ENCODE data around the gene MYBPC1.
"Not testable (repeated sequence)": the region's sequence is repeated elsewhere in the genome, so short reads cannot be mapped to it uniquely, and the experiment has no call there.

MYBPC1 gene, protein sequence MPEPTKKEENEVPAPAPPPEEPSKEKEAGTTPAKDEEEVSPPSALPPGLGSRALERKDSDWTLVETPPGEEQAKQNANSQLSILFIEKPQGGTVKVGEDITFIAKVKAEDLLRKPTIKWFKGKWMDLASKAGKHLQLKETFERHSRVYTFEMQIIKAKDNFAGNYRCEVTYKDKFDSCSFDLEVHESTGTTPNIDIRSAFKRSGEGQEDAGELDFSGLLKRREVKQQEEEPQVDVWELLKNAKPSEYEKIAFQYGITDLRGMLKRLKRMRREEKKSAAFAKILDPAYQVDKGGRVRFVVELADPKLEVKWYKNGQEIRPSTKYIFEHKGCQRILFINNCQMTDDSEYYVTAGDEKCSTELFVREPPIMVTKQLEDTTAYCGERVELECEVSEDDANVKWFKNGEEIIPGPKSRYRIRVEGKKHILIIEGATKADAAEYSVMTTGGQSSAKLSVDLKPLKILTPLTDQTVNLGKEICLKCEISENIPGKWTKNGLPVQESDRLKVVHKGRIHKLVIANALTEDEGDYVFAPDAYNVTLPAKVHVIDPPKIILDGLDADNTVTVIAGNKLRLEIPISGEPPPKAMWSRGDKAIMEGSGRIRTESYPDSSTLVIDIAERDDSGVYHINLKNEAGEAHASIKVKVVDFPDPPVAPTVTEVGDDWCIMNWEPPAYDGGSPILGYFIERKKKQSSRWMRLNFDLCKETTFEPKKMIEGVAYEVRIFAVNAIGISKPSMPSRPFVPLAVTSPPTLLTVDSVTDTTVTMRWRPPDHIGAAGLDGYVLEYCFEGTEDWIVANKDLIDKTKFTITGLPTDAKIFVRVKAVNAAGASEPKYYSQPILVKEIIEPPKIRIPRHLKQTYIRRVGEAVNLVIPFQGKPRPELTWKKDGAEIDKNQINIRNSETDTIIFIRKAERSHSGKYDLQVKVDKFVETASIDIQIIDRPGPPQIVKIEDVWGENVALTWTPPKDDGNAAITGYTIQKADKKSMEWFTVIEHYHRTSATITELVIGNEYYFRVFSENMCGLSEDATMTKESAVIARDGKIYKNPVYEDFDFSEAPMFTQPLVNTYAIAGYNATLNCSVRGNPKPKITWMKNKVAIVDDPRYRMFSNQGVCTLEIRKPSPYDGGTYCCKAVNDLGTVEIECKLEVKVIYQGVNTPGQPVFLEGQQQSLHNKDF

DNA sequence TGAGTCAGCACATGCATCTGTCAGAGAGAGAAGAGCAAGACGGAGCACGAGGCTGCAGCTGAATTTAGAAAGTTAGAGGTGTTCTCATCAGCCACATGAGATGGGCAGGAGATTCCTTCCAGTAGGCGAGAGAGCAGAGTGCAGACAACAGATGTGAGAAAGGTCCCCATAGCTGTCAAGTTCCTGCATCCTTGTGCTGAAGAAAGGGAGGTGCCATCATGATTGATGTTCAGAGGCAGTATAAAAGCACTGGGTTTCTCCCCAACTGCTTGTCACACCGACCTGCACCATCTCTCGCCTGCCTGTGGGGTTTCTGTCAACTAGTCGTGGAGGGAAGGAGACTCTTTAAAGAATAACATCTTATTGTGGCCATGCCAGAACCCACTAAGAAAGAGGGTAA is at the start of gene MYBPC1:
Gene MYBPC1, plus strand, starts transcription at position 272 of the 400 bp plus-strand sequence. Its CDS starts 100 bp downstream, at position 372.
- DNase-seq, result no peak

DNA sequence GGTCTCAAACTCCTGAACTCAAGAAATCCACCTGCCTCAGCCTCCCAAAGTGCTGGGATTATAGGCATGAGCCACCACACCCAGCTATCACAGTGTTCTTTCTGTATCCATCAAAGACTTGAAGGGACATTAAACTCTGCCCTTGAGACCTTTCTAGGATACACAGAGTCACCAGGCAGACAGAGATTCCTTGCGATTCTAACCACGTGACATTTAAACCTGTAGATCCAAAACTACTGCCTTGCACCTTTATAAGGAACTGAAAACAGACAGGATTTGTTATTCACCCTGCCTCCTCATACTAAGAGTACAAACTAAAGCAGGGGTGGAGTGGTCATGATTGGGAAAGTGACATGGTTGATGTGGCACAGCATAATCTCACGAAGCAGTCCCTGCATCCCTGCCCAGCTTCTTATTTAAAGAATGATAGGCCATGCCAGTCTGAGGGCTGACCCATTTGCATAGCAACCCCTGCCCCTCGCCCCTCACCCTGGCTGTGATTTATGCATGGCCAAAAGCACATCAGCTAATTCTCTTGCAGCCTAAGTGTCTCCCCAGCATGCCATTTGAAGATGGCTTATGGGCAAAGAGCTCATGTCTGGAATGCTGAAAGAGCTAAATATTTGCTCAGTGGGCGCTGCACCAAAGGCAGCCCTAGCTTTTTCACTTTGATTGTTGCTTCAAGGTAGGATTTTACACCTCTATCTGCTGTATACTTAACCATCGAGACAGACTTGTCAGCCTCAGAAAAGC is 43.2 kb upstream of the MYBPC1 start:
- DNase-seq, result no peak

- DNase-seq, result no peak
Observed at GRCh38 chr12:101552277-101552676, 42.5 kb upstream of the MYBPC1 start.

DNA sequence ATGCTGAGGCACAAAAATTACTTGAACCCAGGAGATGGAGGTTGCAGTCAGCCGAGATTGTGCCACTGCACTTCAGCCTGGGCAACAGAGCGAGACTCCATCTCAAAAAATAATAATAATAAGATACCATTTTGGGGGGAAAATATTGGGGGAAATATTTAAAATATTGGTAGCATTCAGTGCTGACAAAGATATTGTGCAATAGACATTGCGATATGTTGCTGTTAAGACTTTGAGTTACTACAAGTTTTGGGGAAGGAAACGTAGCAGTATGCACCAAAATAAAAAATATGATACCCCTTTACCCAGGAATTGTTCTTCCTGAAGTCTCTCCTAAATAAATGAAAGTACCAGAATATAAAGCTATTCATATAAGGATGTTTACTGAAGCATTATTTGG is 37.7 kb upstream of the MYBPC1 start:
- DNase-seq, result no peak

- not testable (repeated sequence) for DNase-seq
Observed at GRCh38 chr12:101558726-101559125, 36.0 kb upstream of the MYBPC1 start.

DNA sequence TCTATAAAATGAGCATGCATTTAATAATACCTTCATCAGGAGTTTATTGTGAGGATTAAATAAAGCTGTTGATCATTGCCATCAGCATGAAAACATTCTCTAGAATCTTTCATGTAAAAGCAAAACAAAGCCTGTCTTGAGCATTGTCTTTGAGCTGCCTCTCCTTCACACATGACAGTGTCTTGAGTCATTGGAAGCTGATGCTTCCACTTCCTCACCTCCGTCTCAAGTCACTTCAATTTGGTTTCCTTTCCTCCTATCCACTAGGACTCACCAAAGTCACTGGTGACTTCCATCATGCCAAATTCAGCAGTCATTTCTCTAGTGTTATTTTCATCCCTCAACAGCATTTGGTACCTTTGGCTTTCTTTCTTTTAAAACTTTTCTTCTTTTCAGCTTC is 31.6 kb upstream of the MYBPC1 start:
- no peak for DNase-seq

- DNase-seq, result no peak
Observed at GRCh38 chr12:101564912-101565311, 29.9 kb upstream of the MYBPC1 start.

DNA sequence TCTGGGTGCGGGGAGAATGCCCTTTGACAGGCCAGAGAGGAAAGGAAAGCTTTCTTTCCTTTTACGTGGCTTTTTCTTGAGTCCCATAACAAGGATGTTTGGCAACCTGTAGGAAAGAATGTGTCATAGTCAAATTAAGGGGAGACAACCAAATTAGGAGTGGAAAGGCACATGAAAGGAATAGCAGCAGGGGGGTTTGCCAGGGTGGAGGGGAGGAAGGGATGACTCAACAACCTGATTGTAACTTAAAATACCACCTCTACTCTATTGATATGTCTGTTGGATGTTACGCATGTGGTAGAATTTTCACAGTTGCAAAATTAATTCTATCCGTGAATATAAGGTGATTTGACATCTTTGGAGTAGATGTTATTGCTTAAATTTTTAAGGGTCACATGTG is 28.5 kb upstream of the MYBPC1 start:
- no peak for DNase-seq

- DNase-seq, result no peak
Observed at GRCh38 chr12:101567918-101568317, 26.9 kb upstream of the MYBPC1 start.

DNA sequence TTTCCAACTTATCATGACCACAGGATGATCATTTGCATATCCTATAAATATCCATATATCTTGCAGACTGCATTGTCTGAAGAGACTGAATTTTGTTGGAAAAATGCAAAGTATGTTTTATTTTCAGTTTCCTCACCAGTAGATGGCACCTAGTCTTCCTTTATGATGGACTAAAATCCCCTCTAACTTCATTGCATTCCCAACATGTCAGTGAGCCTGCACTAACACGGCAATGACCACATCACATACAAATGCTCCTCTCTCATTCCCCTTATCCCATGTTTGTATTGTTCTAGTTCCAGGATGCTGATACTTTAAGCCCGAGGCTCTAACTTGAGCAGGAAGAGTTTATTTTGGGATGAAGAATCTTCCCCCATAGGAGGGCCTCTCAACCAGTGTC is 24.7 kb upstream of the MYBPC1 start:
- DNase-seq, result no peak

DNA sequence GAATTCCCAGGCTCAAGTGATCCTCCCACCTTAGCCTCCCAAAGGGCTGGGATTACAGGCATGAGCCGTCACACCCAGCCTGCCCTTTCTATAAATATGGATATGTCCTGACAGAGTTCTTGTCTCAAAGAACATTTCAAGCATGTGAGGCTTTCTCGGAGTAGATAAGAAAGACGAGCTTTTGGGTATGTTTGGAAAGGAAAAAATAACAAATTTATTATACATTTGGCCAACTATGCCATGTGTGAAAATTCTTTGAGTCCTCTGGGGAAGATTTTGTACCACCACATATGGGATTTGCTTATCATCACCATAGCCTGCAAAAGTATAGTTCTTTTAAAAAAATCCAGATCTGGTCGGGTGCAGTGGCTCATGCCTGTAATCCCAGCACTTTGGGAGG is 23.7 kb upstream of the MYBPC1 start:
- DNase-seq, result no peak

GRCh38 chr12:101573743-101574142 is 21.0 kb upstream of the MYBPC1 start:
- no peak for DNase-seq

- DNase-seq, result no peak
Observed at GRCh38 chr12:101578417-101578816, 16.4 kb upstream of the MYBPC1 start.

DNA sequence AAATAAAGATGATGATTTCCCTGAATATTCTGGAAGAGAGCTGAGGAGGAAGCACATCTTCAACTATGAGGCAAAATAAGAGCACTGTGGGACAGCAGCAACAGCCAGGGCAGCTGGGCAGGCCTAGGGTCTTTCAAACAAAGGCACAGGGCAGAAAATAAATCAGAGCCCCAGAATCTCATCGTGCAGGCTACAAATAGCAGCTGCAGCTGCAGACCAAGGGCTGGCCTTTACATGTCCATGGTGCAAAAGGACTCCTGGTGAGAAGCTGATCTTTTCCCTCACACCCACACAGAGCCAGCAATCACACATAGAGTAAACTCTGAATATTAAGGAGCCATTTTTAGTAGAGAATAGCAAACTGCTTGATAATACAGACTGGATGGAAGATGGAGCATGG is 13.6 kb upstream of the MYBPC1 start:
- DNase-seq, result no peak

DNA sequence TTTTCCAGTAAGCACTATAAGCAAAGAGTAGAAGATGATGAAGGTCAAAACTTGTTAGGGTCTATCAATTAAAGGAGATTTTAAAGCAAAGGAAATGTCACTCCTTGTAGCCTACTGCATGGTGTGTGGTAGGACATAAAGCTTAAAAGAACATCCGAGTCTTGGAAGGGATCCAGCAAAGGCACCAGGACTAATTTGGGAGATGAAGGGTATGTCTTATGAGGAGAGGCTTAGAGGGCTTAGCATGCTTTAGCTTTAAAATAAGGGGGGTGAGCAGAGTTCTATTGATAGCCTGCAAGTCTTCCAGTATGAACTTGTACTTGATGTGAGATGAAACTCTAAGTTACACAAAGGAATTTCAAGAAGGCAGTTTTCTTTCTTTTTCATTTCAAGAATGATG is 11.8 kb upstream of the MYBPC1 start:
- DNase-seq, result no peak

DNA sequence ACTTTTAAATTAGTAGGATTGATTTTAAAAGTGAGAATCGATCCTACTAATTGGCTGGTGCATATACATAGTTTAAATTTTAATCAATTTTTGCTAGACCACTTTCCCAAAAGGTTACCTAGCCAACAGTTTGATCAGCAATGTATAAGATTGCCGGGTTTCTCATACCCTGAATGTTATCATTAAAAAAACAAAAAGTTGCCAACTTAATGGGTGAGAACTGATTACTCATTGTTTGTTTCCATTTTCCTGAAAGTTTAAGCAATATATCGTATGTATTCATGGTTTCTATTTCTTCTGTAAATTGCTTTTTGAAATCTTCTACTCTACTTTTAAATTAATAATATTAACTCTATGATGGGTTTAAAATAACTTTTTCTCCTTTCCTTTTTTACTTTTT is 4.4 kb upstream of the MYBPC1 start:
- DNase-seq, result no peak

DNA sequence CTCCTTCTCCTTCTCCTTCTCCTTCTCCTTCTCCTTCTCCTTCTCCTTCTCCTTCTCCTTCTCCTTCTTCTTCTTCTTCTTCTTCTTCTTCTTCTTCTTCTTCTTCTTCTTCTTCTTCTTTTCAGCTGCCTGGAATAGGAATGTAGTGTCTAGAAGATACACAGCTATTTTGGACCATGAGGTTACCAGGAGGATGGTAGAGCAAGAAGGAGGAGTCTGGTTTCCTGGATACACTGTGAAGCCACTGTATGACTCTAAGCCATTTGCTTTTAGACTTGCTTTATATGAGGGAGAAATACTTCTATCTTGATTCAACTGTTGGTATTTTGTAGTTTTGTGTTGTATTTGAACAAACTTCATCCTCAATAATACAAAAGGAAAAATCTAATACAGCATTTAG is 3.0 kb upstream of the MYBPC1 start:
- DNase-seq, result no peak

GRCh38 chr12:101592448-101592847 is 2.3 kb upstream of the MYBPC1 start:
- no peak for DNase-seq

DNA sequence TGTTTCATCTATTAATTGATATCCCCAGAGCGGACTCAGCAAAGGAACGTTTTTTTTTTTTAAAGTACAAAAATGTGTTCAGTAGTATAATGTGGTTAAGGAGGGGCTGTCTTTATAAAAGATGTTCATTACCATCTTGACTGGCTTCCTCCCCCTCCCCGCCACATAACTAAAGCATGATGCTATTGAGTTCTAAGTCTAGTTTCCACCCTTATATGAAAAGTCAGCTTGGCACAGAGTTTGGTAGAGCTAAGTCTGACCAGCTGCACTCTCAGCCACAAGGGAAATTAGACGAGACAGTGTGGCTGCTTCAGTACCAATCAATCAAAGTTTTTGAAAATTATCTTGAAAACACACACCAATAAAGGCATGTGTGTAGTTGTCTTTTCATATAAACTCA is 1.9 kb upstream of the MYBPC1 start:
- DNase-seq, result no peak

DNA sequence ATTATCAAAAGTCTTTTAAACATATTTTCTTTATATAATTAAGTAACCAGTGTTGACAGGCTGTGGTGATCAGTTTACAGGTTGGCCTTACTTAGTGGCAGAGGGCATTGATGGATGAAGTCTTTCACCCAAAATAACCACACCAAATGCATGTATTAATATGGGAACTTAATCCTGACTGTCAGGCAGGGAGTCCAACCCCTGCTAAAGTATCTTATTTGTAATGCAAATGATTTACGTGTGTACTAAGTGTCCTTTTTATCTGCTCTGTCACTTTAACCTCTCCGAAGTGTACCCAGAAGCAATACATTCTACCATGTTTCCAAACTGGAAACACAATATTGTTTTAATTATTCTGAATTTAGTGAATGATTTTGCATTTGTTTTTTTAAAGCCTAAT is 1.4 kb downstream of the MYBPC1 start:
- DNase-seq, result no peak

- no peak for DNase-seq
Observed at GRCh38 chr12:101597164-101597563, 2.4 kb downstream of the MYBPC1 start.

GRCh38 chr12:101598483-101598882 is 3.7 kb downstream of the MYBPC1 start:
- no peak for DNase-seq

- no peak for DNase-seq
Observed at GRCh38 chr12:101599311-101599710, 4.5 kb downstream of the MYBPC1 start.
